Astrocyte of the spinal cord (primary cell): ENCODE data around the gene PIGBOS1.
A peak's percentile ranks its signal among the peaks of the same experiment; 100 is the strongest.

Experiments used
- DNase-seq: peaks from one replicate; pipeline ENCODE4 v3.0.0; 2011; ENCODE audit warnings: low read depth, low spot score
- H3K4me3 ChIP-seq: 2 replicates; pipeline ENCODE4 v1.5.1; 2011; ENCODE audit warnings: low read depth, mild to moderate bottlenecking, low read length, moderate library complexity
- in situ Hi-C: cut with HindIII; loops from 2 replicates; pipeline ENCODE4 v1.10.0; 2017; ENCODE audit warnings: low sequenced_read_pairs
- TF ChIP-seq, protein P1 (sequence below): IDR thresholded peaks from 2 replicates; pipeline ENCODE4 v1.5.1; 2012; ENCODE audit warnings: low read depth, mild to moderate bottlenecking, low read length, inconsistent platforms

Gene PIGBOS1

DNA sequence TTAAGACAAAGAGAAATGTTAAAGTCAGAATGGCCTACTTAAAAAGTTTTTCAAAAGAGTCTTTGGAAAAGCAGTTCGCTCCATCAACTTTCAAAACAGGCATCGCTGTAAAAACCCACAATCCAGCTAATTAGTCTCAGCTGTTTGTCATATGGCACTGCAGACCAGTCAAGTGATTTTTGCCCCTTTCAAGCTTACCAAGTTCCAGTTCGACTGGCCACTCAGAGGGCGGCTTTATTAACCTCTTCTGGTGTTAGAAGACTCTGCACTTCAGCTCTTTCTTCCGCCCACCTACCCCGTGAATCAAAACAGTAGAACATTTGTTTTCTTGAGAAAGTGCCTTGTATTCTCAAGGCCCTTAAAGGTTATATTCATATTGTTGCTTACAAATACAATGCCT is 48.6 kb downstream of the PIGBOS1 start:
- TF ChIP-seq, protein P1, sequence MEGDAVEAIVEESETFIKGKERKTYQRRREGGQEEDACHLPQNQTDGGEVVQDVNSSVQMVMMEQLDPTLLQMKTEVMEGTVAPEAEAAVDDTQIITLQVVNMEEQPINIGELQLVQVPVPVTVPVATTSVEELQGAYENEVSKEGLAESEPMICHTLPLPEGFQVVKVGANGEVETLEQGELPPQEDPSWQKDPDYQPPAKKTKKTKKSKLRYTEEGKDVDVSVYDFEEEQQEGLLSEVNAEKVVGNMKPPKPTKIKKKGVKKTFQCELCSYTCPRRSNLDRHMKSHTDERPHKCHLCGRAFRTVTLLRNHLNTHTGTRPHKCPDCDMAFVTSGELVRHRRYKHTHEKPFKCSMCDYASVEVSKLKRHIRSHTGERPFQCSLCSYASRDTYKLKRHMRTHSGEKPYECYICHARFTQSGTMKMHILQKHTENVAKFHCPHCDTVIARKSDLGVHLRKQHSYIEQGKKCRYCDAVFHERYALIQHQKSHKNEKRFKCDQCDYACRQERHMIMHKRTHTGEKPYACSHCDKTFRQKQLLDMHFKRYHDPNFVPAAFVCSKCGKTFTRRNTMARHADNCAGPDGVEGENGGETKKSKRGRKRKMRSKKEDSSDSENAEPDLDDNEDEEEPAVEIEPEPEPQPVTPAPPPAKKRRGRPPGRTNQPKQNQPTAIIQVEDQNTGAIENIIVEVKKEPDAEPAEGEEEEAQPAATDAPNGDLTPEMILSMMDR: no peak
- in situ Hi-C loops: no loop called here
- no peak overlapping the region for H3K4me3 ChIP-seq
- DNase-seq: no peak

DNA sequence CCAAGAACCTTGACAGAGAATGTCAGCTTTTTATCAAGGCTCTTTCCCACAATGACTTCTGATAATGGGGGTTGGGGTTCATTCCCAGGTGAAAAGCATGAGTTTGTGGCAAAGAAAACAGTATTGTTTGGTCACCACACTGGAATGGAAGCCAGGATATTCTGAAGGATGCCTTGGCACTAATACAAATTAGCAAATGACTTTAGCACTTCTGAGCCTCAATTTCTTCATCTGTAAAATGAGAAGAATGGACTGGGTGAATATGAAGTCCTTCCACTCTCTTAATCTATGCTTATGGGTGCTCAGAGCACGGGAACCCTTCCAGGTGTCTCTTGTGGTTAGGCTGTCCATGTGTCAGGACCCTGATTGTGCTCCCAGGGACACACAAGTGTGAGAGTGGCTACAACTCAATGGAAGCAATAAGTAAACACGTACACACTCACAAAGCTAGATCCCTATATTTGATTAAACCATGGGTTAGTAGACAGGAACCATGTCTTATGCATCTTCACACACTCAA is 50.7 kb downstream of the PIGBOS1 start:
- DNase-seq: no peak
- TF ChIP-seq, protein P1: no peak
- H3K4me3 ChIP-seq: no peak overlapping the region
- in situ Hi-C loops: no loop called here

DNA sequence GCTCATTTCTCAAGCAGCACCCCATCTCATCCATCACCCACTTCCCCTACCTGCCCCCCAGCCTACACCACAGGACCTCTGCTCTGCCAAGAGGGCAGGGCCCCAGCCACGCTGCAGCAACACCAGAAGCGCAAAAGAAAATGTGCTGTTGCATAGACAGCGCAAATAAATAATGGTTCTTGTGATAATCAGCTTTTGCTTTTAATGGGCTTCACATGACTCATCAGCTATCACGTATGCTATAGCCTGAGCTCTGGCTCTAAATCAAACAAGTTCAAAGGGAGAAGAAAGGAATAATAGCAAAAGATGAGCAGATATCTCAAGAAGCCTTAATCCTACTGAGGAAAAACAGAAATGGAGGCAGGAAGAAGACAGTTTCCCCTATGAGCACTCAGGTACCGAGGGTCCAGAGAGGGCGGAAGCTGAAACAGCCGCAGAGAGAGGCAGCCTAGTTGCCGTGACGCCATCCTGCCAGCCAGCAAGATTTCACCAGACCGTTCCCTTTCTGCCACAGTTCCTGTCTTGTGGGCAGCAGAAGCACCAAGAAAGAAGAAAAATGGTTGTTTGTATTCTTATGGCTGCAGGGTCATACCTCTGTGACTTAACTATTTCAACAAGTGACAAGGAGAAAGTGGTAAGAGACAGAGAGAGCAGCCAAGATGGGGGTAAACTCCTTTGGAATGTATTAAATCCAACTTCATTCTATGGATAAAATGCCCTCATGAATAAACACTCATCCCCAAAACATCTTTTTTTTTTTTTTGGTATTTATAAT is 51.3 kb downstream of the PIGBOS1 start:
- H3K4me3 ChIP-seq: no peak overlapping the region

More for the DNA sequence above, 51.3 kb downstream of the PIGBOS1 start:
- in situ Hi-C loops: no loop called here
- peak; percentile 45 for DNase-seq
- TF ChIP-seq, protein P1: no peak
